Neural cell (in vitro differentiated cells): ENCODE data around the gene ERVH48-1. TPM values are rescaled to one million over a fixed set of nuclear protein-coding genes. Genes with fewer than 3 reads are reported as not detected.
"Not testable (repeated sequence)": the region's sequence is repeated elsewhere in the genome, so short reads cannot be mapped to it uniquely, and the experiment has no call there.

ENCODE experiments used
- H2AFZ ChIP-seq: fragments of 200-600, 300-800 bp; sonication (generic), shearing (Covaris generic); 2 replicates; pipeline ENCODE4 v1.6.0; 2014; ENCODE audit warnings: low read depth, mild to moderate bottlenecking, antibody characterized with exemption, low read length, moderate library complexity
- H3F3A ChIP-seq: fragments of 200-600 bp; shearing (Covaris generic); 2 replicates; pipeline ENCODE4 v1.6.1; 2016; ENCODE audit warnings: mild to moderate bottlenecking, moderate library complexity, mixed read lengths, antibody characterized with exemption, low read length; ENCODE audit not compliant: insufficient read depth, poor library complexity, severe bottlenecking
- H3K27ac ChIP-seq: fragments of 200-600, 300-800 bp; sonication (generic), shearing (Covaris generic); 2 replicates; pipeline ENCODE4 v1.5.1; 2014; ENCODE audit warnings: mild to moderate bottlenecking, low read length, moderate library complexity
- H3K27me3 ChIP-seq: fragments of 300-800, 200-600 bp; sonication (generic), shearing (Covaris generic); 2 replicates; pipeline ENCODE4 v1.6.0; 2014; ENCODE audit warnings: mild to moderate bottlenecking, low read depth, low read length, moderate library complexity; ENCODE audit not compliant: insufficient read depth
- H3K36me3 ChIP-seq: fragments of 300-800, 200-600 bp; sonication (generic), shearing (Covaris generic); 2 replicates; pipeline ENCODE4 v1.5.1; 2014; ENCODE audit warnings: mild to moderate bottlenecking, antibody characterized with exemption, low read length, moderate library complexity; ENCODE audit not compliant: insufficient read depth
- H3K4me2 ChIP-seq: fragments of 300-800, 200-600 bp; sonication (generic), shearing (Covaris generic); 2 replicates; pipeline ENCODE4 v1.6.0; 2014; ENCODE audit warnings: mild to moderate bottlenecking, low read length
- H3K4me3 ChIP-seq: fragments of 300-800, 200-600 bp; sonication (generic), shearing (Covaris generic); 2 replicates; pipeline ENCODE4 v1.5.1; 2014; ENCODE audit warnings: mild to moderate bottlenecking, low read length, moderate library complexity
- H3K79me2 ChIP-seq: fragments of 200-600 bp; shearing (Covaris generic); replicated peaks from 2 replicates; pipeline ENCODE4 v1.6.0; 2014; ENCODE audit warnings: mild to moderate bottlenecking, low read length, moderate library complexity; ENCODE audit not compliant: insufficient read depth
- H3K9ac ChIP-seq: fragments of 300-800, 200-600 bp; sonication (generic), shearing (Covaris generic); 2 replicates; pipeline ENCODE4 v1.6.1; 2016; ENCODE audit warnings: mild to moderate bottlenecking, low read length, mixed read lengths
- H3K9me2 ChIP-seq: fragments of 200-600 bp; shearing (Covaris generic); 2 replicates; pipeline ENCODE4 v1.6.1; 2016; ENCODE audit warnings: mild to moderate bottlenecking, low read length, mixed read lengths; ENCODE audit not compliant: insufficient read depth
- H3K9me3 ChIP-seq: fragments of 200-600, 300-800 bp; sonication (generic), shearing (Covaris generic); 2 replicates; pipeline ENCODE4 v1.6.1; 2016; ENCODE audit warnings: mild to moderate bottlenecking, mixed run types, low read length, moderate library complexity, mixed read lengths
- H4K20me1 ChIP-seq: fragments of 200-600 bp; shearing (Covaris generic); 2 replicates; pipeline ENCODE4 v1.6.1; 2016; ENCODE audit warnings: mild to moderate bottlenecking, mixed run types; ENCODE audit not compliant: insufficient read depth
- CTCF ChIP-seq: fragments of 450-650 bp; IDR thresholded peaks from 2 replicates; pipeline ENCODE4 v1.5.1; 2014; ENCODE audit warnings: antibody characterized with exemption, mild to moderate bottlenecking, moderate library complexity; ENCODE audit not compliant: poor library complexity, severe bottlenecking
- EP300 ChIP-seq: fragments of 450-650 bp; conservative IDR thresholded peaks from 2 replicates; pipeline ENCODE4 v1.6.1; 2014; ENCODE audit warnings: antibody characterized with exemption, mild to moderate bottlenecking, moderate library complexity; ENCODE audit not compliant: poor library complexity, severe bottlenecking
- EZH2 ChIP-seq: fragments of 200-600, 300-800 bp; shearing (Covaris generic), sonication (generic); IDR thresholded peaks from 2 replicates; pipeline ENCODE4 v1.6.1; 2014; ENCODE audit warnings: antibody characterized with exemption, low read length, borderline replicate concordance, mild to moderate bottlenecking; ENCODE audit not compliant: insufficient read depth, poor library complexity, severe bottlenecking
- MXI1 ChIP-seq: fragments of 450-650 bp; conservative IDR thresholded peaks from 2 replicates; pipeline ENCODE4 v1.6.1; 2014; ENCODE audit warnings: antibody characterized with exemption, mild to moderate bottlenecking; ENCODE audit not compliant: poor library complexity, severe bottlenecking
- POLR2AphosphoS5 ChIP-seq: IDR thresholded peaks from 2 replicates; pipeline ENCODE4 v1.6.1; 2012
- RAD21 ChIP-seq: fragments of 450-650 bp; conservative IDR thresholded peaks from 2 replicates; pipeline ENCODE4 v1.6.1; 2014; ENCODE audit warnings: antibody characterized with exemption, mild to moderate bottlenecking, moderate library complexity
- SMC3 ChIP-seq: fragments of 450-650 bp; conservative IDR thresholded peaks from 2 replicates; pipeline ENCODE4 v1.6.1; 2014; ENCODE audit warnings: antibody characterized with exemption, mild to moderate bottlenecking, moderate library complexity; ENCODE audit not compliant: poor library complexity
- TAF1 ChIP-seq: IDR thresholded peaks from 2 replicates; pipeline ENCODE4 v1.6.1; 2012; ENCODE audit warnings: low read depth
- polyA plus RNA-seq: library from polyadenylated mRNA; depleted of rRNA; stranded (reverse); fragments of >200 nt; gene quantifications from 2 replicates; pipeline ENCODE4 v1.2.3, GENCODE V29; 2014
- TF ChIP-seq, protein P1 (sequence below): IDR thresholded peaks from 2 replicates; pipeline ENCODE4 v1.6.1; 2012; ENCODE audit warnings: borderline replicate concordance

ERVH48-1 gene
- polyA plus RNA-seq, 1 donor from 2014 or later = not detected

- Histone ChIP-seq H4K20me1 (no peaks in the 10 kb centered on the region), H3K27ac (no peak overlapping the region), H3K36me3 (no peaks in the 10 kb centered on the region)
Measured at GRCh38 chr21:42937960-42938605, 12.7 kb upstream of the ERVH48-1 start.

GRCh38 chr21:42937034-42937940 lies 11.9 kb upstream of the ERVH48-1 start:
- H3K4me2 ChIP-seq, H3K9me2 ChIP-seq: not testable (repeated sequence)

More at GRCh38 chr21:42937960-42938605, 12.7 kb upstream of the ERVH48-1 start:
- Histone ChIP-seq H3K79me2 (no peaks in the 10 kb centered on the region), H3F3A (no peaks in the 10 kb centered on the region), H3K4me3 (no peak overlapping the region), H2AFZ (no peak overlapping the region), H3K9ac (no peak overlapping the region), H3K4me2 (no peak overlapping the region), H3K27me3 (no peaks in the 10 kb centered on the region), H3K9me3 (no peaks in the 10 kb centered on the region), H3K9me2 (no peaks in the 10 kb centered on the region)
- no peak for TF ChIP-seq MXI1
- TF ChIP-seq SMC3 = no peak
- TF ChIP-seq EZH2 = no peak
- TF ChIP-seq, protein P1, sequence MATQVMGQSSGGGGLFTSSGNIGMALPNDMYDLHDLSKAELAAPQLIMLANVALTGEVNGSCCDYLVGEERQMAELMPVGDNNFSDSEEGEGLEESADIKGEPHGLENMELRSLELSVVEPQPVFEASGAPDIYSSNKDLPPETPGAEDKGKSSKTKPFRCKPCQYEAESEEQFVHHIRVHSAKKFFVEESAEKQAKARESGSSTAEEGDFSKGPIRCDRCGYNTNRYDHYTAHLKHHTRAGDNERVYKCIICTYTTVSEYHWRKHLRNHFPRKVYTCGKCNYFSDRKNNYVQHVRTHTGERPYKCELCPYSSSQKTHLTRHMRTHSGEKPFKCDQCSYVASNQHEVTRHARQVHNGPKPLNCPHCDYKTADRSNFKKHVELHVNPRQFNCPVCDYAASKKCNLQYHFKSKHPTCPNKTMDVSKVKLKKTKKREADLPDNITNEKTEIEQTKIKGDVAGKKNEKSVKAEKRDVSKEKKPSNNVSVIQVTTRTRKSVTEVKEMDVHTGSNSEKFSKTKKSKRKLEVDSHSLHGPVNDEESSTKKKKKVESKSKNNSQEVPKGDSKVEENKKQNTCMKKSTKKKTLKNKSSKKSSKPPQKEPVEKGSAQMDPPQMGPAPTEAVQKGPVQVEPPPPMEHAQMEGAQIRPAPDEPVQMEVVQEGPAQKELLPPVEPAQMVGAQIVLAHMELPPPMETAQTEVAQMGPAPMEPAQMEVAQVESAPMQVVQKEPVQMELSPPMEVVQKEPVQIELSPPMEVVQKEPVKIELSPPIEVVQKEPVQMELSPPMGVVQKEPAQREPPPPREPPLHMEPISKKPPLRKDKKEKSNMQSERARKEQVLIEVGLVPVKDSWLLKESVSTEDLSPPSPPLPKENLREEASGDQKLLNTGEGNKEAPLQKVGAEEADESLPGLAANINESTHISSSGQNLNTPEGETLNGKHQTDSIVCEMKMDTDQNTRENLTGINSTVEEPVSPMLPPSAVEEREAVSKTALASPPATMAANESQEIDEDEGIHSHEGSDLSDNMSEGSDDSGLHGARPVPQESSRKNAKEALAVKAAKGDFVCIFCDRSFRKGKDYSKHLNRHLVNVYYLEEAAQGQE = no peak
- TF ChIP-seq TAF1 = no peak
- TF ChIP-seq POLR2AphosphoS5 = no peak
- no peak for TF ChIP-seq EP300
- TF ChIP-seq CTCF = no peak
- no peak for TF ChIP-seq RAD21

GRCh38 chr21:42936360-42936759 lies 10.9 kb upstream of the ERVH48-1 start:
- not testable (repeated sequence) for H3K27ac ChIP-seq, H3K4me2 ChIP-seq

More at GRCh38 chr21:42937034-42937940, 11.9 kb upstream of the ERVH48-1 start:
- H3K9me3 ChIP-seq, H2AFZ ChIP-seq, H3K9ac ChIP-seq, H3K27me3 ChIP-seq, H3K4me3 ChIP-seq, H4K20me1 ChIP-seq, H3K27ac ChIP-seq, H3K36me3 ChIP-seq, H3F3A ChIP-seq, H3K79me2 ChIP-seq: not testable (repeated sequence)

DNA sequence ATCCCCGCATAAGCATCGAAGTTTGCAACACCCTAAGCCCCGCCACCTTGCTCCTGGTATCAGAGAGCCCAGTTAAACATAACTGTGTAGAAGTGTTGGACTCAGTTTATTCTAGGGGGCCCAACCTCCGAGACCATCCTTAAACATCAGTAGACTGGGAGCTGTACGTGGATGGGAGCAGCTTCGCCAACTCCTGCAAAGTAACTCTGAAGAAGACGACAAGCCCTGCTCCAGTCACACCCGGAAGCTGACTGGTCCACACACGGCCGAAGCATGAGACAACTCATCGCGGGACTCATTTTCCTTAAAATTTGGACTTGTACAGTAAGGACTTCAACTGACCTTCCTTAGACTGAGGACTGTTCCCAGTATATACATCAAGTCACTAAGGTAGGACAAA lies 8.5 kb upstream of the ERVH48-1 start:
- H4K20me1 ChIP-seq, H3K4me2 ChIP-seq, H2AFZ ChIP-seq, H3K4me3 ChIP-seq, H3K36me3 ChIP-seq, H3K9ac ChIP-seq, H3K79me2 ChIP-seq, H3K9me3 ChIP-seq, H3K27ac ChIP-seq, H3K27me3 ChIP-seq, H3F3A ChIP-seq, H3K9me2 ChIP-seq: not testable (repeated sequence)

More at GRCh38 chr21:42936360-42936759, 10.9 kb upstream of the ERVH48-1 start:
- not testable (repeated sequence) for H2AFZ ChIP-seq, H3F3A ChIP-seq, H3K36me3 ChIP-seq, H3K4me3 ChIP-seq, H3K9me2 ChIP-seq, H4K20me1 ChIP-seq, H3K79me2 ChIP-seq, H3K27me3 ChIP-seq, H3K9me3 ChIP-seq, H3K9ac ChIP-seq
